ENCODE results near the gene FBXL14.

The FBXL14 gene

GRCh38 chr12:1576410-1577241 lies 17.8 kb downstream of the FBXL14 start:
- no peak for DNase-seq (ENCODE audit: low read depth)
- TF ChIP-seq, protein P1, sequence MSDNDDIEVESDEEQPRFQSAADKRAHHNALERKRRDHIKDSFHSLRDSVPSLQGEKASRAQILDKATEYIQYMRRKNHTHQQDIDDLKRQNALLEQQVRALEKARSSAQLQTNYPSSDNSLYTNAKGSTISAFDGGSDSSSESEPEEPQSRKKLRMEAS (IDR thresholded peaks at IDR 0.05; ENCODE audit: low read depth, low read length) = no peak
- TF ChIP-seq POLR2A (IDR thresholded peaks at IDR 0.05; ENCODE audit: extremely low read depth, insufficient read length) (no peak), CTCF (IDR thresholded peaks at IDR 0.05; ENCODE audit: low read depth, low read length) (no peak), MYC (IDR thresholded peaks at IDR 0.05; ENCODE audit: low read depth, low read length) (no peak)
- no peak overlapping the region for H3K4me3 ChIP-seq (ENCODE audit: low read depth, low read length)

GRCh38 chr12:1575408-1576401 lies 18.7 kb downstream of the FBXL14 start:
- peak; percentile 48 for DNase-seq (ENCODE audit: low read depth)
- H3K4me3 ChIP-seq (ENCODE audit: low read depth, low read length) = no peak overlapping the region
- TF ChIP-seq CTCF (IDR thresholded peaks at IDR 0.05; ENCODE audit: low read depth, low read length) (no peak), POLR2A (IDR thresholded peaks at IDR 0.05; ENCODE audit: extremely low read depth, insufficient read length) (no peak), MYC (IDR thresholded peaks at IDR 0.05; ENCODE audit: low read depth, low read length) (no peak)
- TF ChIP-seq, protein P1 (IDR thresholded peaks at IDR 0.05; ENCODE audit: low read depth, low read length) = no peak

- no peak overlapping the region for H3K4me3 ChIP-seq (ENCODE audit: low read depth, low read length)
- no peak for TF ChIP-seq MYC (IDR thresholded peaks at IDR 0.05; ENCODE audit: low read depth, low read length)
- TF ChIP-seq, protein P1 (IDR thresholded peaks at IDR 0.05; ENCODE audit: low read depth, low read length) = no peak
- no peak for TF ChIP-seq POLR2A (IDR thresholded peaks at IDR 0.05; ENCODE audit: extremely low read depth, insufficient read length)
- TF ChIP-seq CTCF (IDR thresholded peaks at IDR 0.05; ENCODE audit: low read depth, low read length) = no peak
- DNase-seq (ENCODE audit: low read depth) = no peak
Observed at GRCh38 chr12:1574865-1575259, 19.5 kb downstream of the FBXL14 start.

DNA sequence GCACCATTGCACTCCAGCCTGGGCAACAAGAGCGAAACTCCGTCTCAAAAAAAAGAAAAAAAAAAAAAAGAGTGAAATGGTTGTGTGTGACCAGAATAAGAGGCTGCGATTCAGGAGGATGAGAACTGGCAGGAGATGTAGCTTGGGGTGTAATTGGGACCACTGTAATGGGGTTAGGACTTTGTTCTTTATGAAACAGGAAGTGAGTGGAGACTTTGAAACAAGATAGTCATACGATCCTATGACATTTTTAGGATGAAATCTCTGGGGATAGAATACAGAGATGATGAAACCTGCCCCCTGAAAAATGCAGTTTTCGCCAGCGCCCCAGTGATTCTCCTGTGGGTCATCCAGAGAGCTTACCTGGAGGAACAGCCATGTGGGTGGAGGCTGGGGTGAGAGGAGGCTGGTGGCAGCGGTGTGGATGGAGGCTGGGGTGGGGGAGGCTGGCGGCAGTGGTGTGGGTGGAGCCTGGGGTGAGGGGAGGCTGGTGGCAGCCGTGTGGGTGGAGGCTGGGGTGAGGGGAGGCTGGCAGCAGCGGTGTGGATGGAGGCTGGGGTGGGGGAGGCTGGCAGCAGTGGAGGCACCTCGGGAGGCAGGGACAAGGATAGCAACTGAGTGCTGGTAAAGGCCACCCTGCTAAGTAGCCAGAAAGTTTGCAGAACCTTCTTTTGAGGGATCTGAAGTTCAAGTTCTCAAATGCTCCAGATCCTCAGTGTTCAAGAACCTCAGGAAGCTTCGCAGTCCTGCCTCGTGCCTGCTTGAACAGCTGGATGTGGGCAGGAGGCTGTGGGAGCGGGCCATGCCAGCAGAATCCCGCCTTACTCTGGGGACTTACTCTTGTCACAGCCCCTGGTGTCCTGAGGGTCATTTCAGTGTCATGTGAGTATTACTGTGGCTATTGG lies 20.2 kb downstream of the FBXL14 start:
- DNase-seq (ENCODE audit: low read depth) = peak; percentile 12
- no peak overlapping the region for H3K4me3 ChIP-seq (ENCODE audit: low read depth, low read length)
- TF ChIP-seq MYC (IDR thresholded peaks at IDR 0.05; ENCODE audit: low read depth, low read length) = no peak
- no peak for TF ChIP-seq CTCF (IDR thresholded peaks at IDR 0.05; ENCODE audit: low read depth, low read length)
- TF ChIP-seq, protein P1 (IDR thresholded peaks at IDR 0.05; ENCODE audit: low read depth, low read length) = no peak
- TF ChIP-seq POLR2A (IDR thresholded peaks at IDR 0.05; ENCODE audit: extremely low read depth, insufficient read length) = no peak

DNA sequence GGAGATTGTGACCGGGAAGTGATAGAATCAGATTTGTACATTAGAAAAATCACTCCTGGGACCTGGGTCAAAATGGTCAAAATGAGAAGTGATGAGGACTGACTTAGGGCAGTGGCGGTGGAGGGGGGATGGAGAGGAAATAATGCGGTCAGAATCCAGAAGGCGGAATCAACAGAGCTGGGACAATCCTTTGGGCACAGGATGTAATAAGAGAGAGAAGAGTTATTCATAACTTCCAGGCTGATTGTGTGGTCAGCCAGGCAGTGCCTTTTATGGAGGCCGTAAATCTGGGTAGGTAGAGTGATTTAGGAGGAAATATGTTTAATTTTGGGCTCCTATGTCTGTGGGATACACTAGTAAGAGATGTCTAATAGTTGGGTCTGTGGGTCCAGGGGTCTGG lies 21.6 kb downstream of the FBXL14 start:
- TF ChIP-seq, protein P1 (IDR thresholded peaks at IDR 0.05; ENCODE audit: low read depth, low read length) = no peak
- TF ChIP-seq CTCF (IDR thresholded peaks at IDR 0.05; ENCODE audit: low read depth, low read length) = no peak
- TF ChIP-seq POLR2A (IDR thresholded peaks at IDR 0.05; ENCODE audit: extremely low read depth, insufficient read length) = no peak
- no peak for TF ChIP-seq MYC (IDR thresholded peaks at IDR 0.05; ENCODE audit: low read depth, low read length)
- no peak for DNase-seq (ENCODE audit: low read depth)
- no peak overlapping the region for H3K4me3 ChIP-seq (ENCODE audit: low read depth, low read length)
